GM04503 (cell line): ENCODE results near the gene GABRG1.

ENCODE experiments used
- DNase-seq: peaks from one replicate; pipeline ENCODE4 v3.0.0-alpha.2; 2012; ENCODE audit warnings: low read depth

Gene GABRG1

GRCh38 chr4:46123913-46124755, at the start of gene GABRG1:
Gene GABRG1 (minus strand): TSS chr4:46124054. CDS start chr4:46123913, 141 bp downstream.
- DNase-seq: no peak

- DNase-seq: no peak
Observed at GRCh38 chr4:46146993-46147392, 23.1 kb upstream of the GABRG1 start.

DNA sequence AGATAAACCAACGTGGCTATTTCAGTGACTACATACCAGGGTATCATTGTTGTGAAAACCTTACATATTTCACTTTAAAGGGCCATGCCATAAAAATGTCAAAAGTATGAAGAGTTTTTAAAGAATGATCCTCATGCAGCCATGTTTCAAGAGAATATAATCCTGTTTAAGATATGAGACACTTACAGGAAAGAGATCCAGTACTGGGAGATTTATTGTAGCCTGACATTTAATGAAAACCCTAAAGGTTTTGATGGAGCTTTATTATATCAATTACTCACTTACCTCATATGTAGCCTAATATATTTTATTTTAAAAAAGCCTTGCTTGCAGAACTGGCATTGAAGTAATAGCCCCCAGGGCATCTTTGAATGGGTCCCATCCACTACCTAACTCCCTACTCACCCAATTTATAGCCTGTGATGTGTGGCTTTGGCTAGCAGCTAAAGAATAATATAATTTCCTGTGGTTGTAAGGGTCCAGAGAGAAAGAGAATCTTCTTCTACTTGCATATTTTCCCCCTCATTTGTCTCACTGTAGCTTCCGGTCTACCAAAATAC, 7.7 kb upstream of the GABRG1 start:
- no peak for DNase-seq

GRCh38 chr4:46124773-46125413, 1.0 kb upstream of the GABRG1 start:
- no peak for DNase-seq

- no peak for DNase-seq
Observed at GRCh38 chr4:46081674-46082073, 42.2 kb downstream of the GABRG1 start.

- DNase-seq: no peak
Observed at GRCh38 chr4:46081248-46081647, 42.6 kb downstream of the GABRG1 start.

DNA sequence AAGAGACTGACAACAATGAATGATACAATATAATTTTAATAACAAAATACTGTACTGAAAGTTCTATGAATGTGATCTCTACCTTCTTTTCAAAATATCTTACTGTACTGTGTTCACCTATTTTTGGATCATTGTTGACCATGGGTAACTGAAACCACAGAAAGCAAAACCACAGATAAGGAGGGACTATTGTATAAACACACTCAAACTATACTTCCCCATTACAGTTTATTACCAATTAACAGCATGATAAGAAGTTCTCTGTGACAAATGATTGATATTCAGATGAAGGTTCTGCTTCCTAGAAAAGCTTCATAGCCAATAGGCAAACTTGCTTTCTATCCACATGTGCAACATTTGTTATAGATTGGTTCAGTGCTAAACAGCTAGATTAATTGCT, 50.1 kb downstream of the GABRG1 start:
- no peak for DNase-seq

DNA sequence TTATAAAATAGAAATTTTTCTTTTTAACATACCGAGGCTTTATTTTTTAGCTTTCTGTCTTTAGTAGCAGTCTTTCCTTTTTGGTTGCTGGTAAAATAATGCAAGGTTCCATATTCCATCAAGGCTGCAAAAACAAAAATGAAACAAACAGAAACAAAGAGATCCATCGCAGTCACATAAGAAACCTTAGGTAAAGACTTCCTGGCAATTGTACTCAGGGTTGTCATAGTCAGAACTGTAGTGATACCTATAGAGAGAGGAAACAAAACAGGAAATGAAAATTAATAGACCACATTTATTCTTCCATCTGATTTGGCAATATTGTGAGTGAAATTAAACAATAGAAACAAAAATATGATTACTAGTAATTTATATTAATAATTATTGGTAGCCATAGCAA, 72.5 kb downstream of the GABRG1 start:
- DNase-seq: no peak

DNA sequence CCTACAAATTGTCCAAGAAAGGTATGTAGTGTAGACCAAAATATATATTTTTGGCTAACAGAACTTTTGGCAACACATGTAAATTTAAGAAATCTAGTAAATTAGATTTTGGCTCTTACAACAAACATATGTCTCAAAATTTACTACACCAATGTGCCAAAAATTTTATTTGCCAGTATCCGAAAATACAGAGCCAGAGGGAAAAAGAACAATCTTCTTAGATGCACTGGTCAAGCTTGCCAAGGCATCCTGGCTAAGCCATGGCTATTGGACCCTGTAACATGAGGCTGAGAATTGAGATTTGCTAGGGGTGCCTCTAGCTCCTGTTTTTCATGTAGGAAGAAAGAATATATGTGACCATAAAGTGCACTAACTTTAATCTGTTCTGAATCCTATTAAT, 91.8 kb downstream of the GABRG1 start:
- no peak for DNase-seq

DNA sequence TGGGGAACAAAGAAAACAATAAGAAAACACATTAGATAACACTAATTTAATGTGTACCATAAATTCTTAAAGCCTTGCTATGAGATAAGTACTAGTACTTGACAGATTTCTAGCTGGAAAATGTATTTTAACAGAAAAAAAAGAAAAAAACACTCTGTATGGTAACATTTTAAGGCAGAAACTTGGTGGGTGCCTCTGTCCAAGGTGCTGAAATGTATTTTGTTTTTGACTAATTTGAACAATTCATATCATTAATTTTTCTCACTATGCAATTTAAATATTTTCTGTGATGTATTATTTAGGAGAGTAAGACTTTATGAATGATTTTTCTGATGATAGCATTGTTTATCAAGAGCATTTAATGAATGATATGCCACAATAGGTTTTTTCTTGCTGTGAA, 107.5 kb downstream of the GABRG1 start:
- no peak for DNase-seq

DNA sequence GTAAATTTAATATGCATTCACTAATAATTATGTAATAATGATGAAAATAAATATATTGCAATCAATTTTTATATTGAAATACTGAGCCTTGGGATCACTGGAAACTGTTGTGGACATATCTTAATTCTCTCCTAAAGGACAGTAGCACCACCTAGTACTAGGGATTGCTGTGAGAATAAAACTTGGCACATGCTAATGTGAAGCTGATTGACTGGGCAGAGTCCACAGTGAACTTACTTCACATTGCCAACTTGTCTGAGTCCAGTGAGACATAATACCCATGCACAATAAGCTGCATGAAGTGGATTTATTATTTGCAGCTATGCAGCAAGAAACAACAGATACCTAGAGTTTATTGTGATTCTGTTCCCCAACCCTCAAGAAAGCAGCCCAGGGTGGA, 131.1 kb downstream of the GABRG1 start:
- DNase-seq: no peak

- DNase-seq: no peak
Observed at GRCh38 chr4:45989775-45990174, 134.1 kb downstream of the GABRG1 start.

- no peak for DNase-seq
Observed at GRCh38 chr4:45987858-45988257, 136.0 kb downstream of the GABRG1 start.
